ENCODE data around the gene CGN. TPM values are rescaled to one million over a fixed set of nuclear protein-coding genes. Genes with fewer than 3 reads are reported as not detected.
"Not testable (repeated sequence)": the region's sequence is repeated elsewhere in the genome, so short reads cannot be mapped to it uniquely, and the experiment has no call there.

Gene CGN
- total and polyA plus RNA-seq, 5 donors from 2014 or later = 0.37 to 1.2 (median 0.37) TPM; not detected in 2

DNA sequence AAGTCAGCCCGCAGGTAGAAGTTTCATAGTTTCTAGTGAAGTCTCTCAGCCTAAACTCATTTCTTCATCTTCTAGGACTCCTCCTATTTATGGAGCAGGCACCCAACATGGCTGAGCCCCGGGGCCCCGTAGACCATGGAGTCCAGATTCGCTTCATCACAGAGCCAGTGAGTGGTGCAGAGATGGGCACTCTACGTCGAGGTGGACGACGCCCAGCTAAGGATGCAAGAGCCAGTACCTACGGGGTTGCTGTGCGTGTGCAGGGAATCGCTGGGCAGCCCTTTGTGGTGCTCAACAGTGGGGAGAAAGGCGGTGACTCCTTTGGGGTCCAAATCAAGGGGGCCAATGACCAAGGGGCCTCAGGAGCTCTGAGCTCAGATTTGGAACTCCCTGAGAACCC, 7.2 kb downstream of the CGN start:
- no peaks in the 10 kb centered on the region for H3K27me3 Mint-ChIP-seq

DNA sequence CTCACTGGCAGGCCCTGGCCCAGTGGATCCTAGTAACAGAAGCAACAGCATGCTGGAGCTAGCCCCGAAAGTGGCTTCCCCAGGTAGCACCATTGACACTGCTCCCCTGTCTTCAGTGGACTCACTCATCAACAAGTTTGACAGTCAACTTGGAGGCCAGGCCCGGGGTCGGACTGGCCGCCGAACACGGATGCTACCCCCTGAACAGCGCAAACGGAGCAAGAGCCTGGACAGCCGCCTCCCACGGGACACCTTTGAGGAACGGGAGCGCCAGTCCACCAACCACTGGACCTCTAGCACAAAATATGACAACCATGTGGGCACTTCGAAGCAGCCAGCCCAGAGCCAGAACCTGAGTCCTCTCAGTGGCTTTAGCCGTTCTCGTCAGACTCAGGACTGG, 7.7 kb downstream of the CGN start:
- no peaks in the 10 kb centered on the region for H3K27me3 Mint-ChIP-seq
- no peaks in the 10 kb centered on the region for H3K27me3 ChIP-seq (ENCODE audit: control insufficient read depth, insufficient read depth, low read length)
- peaks cover 0 to 4% (median 2%) of the 10 kb centered on the region in 4 donors for H3K4me1 Mint-ChIP-seq
- DNase-seq = no peak
- no peak overlapping the region for H3K4me3 Mint-ChIP-seq
- peaks cover 4% of the 10 kb centered on the region for H3K36me3 Mint-ChIP-seq
- no peak overlapping the region for H3K4me3 ChIP-seq (ENCODE audit: low read depth, low read length)
- peaks cover under 1% of the 10 kb centered on the region for H3K4me1 ChIP-seq (ENCODE audit: control insufficient read depth, insufficient read depth, low read length, poor library complexity, severe bottlenecking)
- ATAC-seq (ENCODE audit: low read depth in 2 of 2) = no peak
- no peaks in the 10 kb centered on the region for H3K36me3 ChIP-seq (ENCODE audit: control insufficient read depth, insufficient read depth, low read length)
- H3K27ac ChIP-seq (ENCODE audit: insufficient read depth, low read length, poor library complexity, severe bottlenecking) = no peak overlapping the region
- no peak overlapping the region for H3K27ac Mint-ChIP-seq
- H3K9me3 Mint-ChIP-seq = no peaks in the 10 kb centered on the region
- H3K9me3 ChIP-seq (ENCODE audit: control insufficient read depth in 2 of 2, low read length in 2 of 2) = no peaks in the 10 kb centered on the region

More for the DNA sequence above, 7.2 kb downstream of the CGN start:
- H3K9me3 Mint-ChIP-seq = no peaks in the 10 kb centered on the region
- no peaks in the 10 kb centered on the region for H3K27me3 ChIP-seq (ENCODE audit: control insufficient read depth, insufficient read depth, low read length)
- no peaks in the 10 kb centered on the region for H3K36me3 ChIP-seq (ENCODE audit: control insufficient read depth, insufficient read depth, low read length)
- ATAC-seq (ENCODE audit: low read depth in 2 of 2) (no peak), DNase-seq (no peak)
- peaks cover 5% of the 10 kb centered on the region for H3K4me1 ChIP-seq (ENCODE audit: control insufficient read depth, insufficient read depth, low read length, poor library complexity, severe bottlenecking)
- H3K9me3 ChIP-seq (ENCODE audit: control insufficient read depth in 2 of 2, low read length in 2 of 2) = no peaks in the 10 kb centered on the region
- no peak overlapping the region for H3K27ac Mint-ChIP-seq
- H3K4me3 Mint-ChIP-seq = no peak overlapping the region
- H3K36me3 Mint-ChIP-seq = peaks cover 4% of the 10 kb centered on the region
- H3K4me3 ChIP-seq (ENCODE audit: low read depth, low read length) = no peak overlapping the region
- H3K27ac ChIP-seq (ENCODE audit: insufficient read depth, low read length, poor library complexity, severe bottlenecking) = no peak overlapping the region
- peaks cover 0 to 8% (median 5%) of the 10 kb centered on the region in 4 donors for H3K4me1 Mint-ChIP-seq

DNA sequence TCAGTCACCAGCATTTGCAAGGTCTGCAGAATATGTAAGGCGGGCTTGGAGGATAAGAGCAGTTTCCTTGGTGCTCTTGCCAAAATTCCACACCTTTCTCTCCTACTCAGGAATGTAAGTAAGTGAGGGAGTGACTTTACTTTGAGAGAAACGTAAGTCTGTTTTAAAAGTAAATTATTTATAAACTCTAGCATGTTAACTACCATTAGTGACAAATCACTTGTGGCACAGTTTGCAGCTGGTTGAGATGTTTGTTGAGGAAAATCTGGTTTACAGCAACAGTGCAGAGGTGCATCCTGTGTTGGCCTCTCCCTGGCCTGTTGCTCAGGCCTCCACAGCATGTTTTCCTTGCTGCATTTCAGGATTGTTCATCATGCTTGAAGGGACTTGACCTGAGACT, 8.5 kb downstream of the CGN start:
- no peak overlapping the region for H3K27ac Mint-ChIP-seq
- no peak overlapping the region for H3K4me3 Mint-ChIP-seq
- Histone ChIP-seq H3K4me1 (ENCODE audit: control insufficient read depth, insufficient read depth, low read length, poor library complexity, severe bottlenecking) (no peaks in the 10 kb centered on the region), H3K27me3 (ENCODE audit: control insufficient read depth, insufficient read depth, low read length) (no peaks in the 10 kb centered on the region), H3K27ac (ENCODE audit: insufficient read depth, low read length, poor library complexity, severe bottlenecking) (no peak overlapping the region), H3K4me3 (ENCODE audit: low read depth, low read length) (no peak overlapping the region), H3K36me3 (ENCODE audit: control insufficient read depth, insufficient read depth, low read length) (no peaks in the 10 kb centered on the region), H3K9me3 (ENCODE audit: control insufficient read depth in 2 of 2, low read length in 2 of 2) (no peaks in the 10 kb centered on the region)
- DNase-seq (no peak), ATAC-seq (ENCODE audit: low read depth in 2 of 2) (no peak)
- peaks cover 4% of the 10 kb centered on the region for H3K36me3 Mint-ChIP-seq
- H3K4me1 Mint-ChIP-seq = peaks cover 0 to 2% (median 0%) of the 10 kb centered on the region in 4 donors
- H3K9me3 Mint-ChIP-seq = no peaks in the 10 kb centered on the region
- H3K27me3 Mint-ChIP-seq = no peaks in the 10 kb centered on the region

DNA sequence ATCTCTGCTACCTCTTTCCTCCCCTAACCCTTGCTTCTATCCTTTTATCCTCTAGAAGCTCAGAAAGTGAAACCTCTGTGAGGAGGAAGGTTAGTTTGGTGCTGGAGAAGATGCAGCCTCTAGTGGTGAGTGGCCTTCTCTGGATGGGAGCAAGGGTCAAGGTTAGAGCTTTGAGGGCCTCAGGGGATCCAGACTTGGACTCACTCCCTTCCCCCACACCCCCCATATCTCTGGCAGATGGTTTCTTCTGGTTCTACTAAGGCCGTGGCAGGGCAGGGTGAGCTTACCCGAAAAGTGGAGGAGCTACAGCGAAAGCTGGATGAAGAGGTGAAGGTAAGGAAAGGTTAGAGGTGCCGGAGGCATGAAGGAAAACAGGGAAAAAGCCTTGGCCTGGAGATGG, 9.2 kb downstream of the CGN start:
- no peaks in the 10 kb centered on the region for H3K27me3 Mint-ChIP-seq
- no peaks in the 10 kb centered on the region for H3K9me3 ChIP-seq (ENCODE audit: control insufficient read depth in 2 of 2, low read length in 2 of 2)

DNA sequence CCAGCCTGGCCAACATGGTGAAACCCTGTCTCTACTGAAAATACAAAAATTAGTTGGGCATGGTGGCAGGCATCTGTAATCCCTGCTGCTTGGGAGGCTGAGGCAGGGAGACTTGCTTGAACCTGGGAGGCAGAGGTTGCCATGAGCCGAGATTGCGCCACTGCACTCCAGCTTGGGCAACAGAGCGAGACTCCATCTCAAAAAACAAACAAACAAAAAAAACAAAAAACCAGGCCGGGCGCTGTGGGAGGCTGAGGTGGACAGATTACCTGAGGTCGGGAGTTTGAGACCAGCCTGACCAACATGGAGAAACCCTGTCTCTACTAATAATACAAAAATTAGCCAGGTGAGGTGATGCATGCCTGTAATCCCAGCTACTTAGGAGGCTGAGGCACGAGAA, 11.2 kb downstream of the CGN start:
- DNase-seq = not testable (repeated sequence)

More for the DNA sequence above, 9.2 kb downstream of the CGN start:
- Histone ChIP-seq H3K27ac (ENCODE audit: insufficient read depth, low read length, poor library complexity, severe bottlenecking) (no peak overlapping the region), H3K4me1 (ENCODE audit: control insufficient read depth, insufficient read depth, low read length, poor library complexity, severe bottlenecking) (no peaks in the 10 kb centered on the region), H3K27me3 (ENCODE audit: control insufficient read depth, insufficient read depth, low read length) (no peaks in the 10 kb centered on the region), H3K4me3 (ENCODE audit: low read depth, low read length) (no peak overlapping the region), H3K36me3 (ENCODE audit: control insufficient read depth, insufficient read depth, low read length) (no peaks in the 10 kb centered on the region)
- no peak for DNase-seq
- Mint-ChIP-seq H3K4me1 (peaks cover 0 to 2% (median 0%) of the 10 kb centered on the region in 4 donors), H3K36me3 (peaks cover 4% of the 10 kb centered on the region), H3K9me3 (no peaks in the 10 kb centered on the region), H3K4me3 (no peak overlapping the region), H3K27ac (peak overlapping the region in 1 of 3 donors; percentile 14)
- ATAC-seq (ENCODE audit: low read depth in 2 of 2) = no peak

DNA sequence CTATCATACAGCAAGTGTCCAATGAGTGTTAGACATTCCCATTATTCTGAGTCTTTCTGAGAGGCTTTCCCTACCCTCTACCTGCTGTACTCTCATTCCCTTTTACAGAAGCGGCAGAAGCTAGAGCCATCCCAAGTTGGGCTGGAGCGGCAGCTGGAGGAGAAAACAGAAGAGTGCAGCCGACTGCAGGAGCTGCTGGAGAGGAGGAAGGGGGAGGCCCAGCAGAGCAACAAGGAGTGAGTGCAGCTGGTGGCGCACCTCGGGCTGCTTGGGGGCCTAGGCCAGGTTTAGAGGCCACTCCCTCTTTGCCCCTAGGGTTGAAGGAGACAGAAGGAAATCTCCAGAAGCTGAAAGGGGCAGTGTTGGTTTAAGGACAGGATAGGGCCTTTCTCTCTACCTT, 12.1 kb downstream of the CGN start:
- ATAC-seq (ENCODE audit: low read depth in 2 of 2) = no peak
- H3K9me3 Mint-ChIP-seq = no peaks in the 10 kb centered on the region
- no peak overlapping the region for H3K27ac Mint-ChIP-seq
- no peak overlapping the region for H3K4me3 Mint-ChIP-seq
- Histone ChIP-seq H3K9me3 (ENCODE audit: control insufficient read depth in 2 of 2, low read length in 2 of 2) (no peaks in the 10 kb centered on the region), H3K4me3 (ENCODE audit: low read depth, low read length) (no peak overlapping the region), H3K36me3 (ENCODE audit: control insufficient read depth, insufficient read depth, low read length) (no peaks in the 10 kb centered on the region), H3K27me3 (ENCODE audit: control insufficient read depth, insufficient read depth, low read length) (no peaks in the 10 kb centered on the region), H3K27ac (ENCODE audit: insufficient read depth, low read length, poor library complexity, severe bottlenecking) (no peak overlapping the region), H3K4me1 (ENCODE audit: control insufficient read depth, insufficient read depth, low read length, poor library complexity, severe bottlenecking) (no peaks in the 10 kb centered on the region)
- H3K36me3 Mint-ChIP-seq = peaks cover 4% of the 10 kb centered on the region
- H3K4me1 Mint-ChIP-seq = peaks cover 0 to 2% (median 0%) of the 10 kb centered on the region in 4 donors
- no peaks in the 10 kb centered on the region for H3K27me3 Mint-ChIP-seq
- no peak for DNase-seq

More for the DNA sequence above, 11.2 kb downstream of the CGN start:
- not testable (repeated sequence) for H3K36me3 ChIP-seq (ENCODE audit: control insufficient read depth, insufficient read depth, low read length); H3K4me1 ChIP-seq (ENCODE audit: control insufficient read depth, insufficient read depth, low read length, poor library complexity, severe bottlenecking); H3K36me3 Mint-ChIP-seq; H3K27ac Mint-ChIP-seq; H3K9me3 ChIP-seq (ENCODE audit: control insufficient read depth in 2 of 2, low read length in 2 of 2); H3K27ac ChIP-seq (ENCODE audit: insufficient read depth, low read length, poor library complexity, severe bottlenecking); H3K27me3 Mint-ChIP-seq; H3K4me1 Mint-ChIP-seq; H3K4me3 Mint-ChIP-seq; H3K27me3 ChIP-seq (ENCODE audit: control insufficient read depth, insufficient read depth, low read length); ATAC-seq (ENCODE audit: low read depth in 2 of 2); H3K4me3 ChIP-seq (ENCODE audit: low read depth, low read length); H3K9me3 Mint-ChIP-seq

DNA sequence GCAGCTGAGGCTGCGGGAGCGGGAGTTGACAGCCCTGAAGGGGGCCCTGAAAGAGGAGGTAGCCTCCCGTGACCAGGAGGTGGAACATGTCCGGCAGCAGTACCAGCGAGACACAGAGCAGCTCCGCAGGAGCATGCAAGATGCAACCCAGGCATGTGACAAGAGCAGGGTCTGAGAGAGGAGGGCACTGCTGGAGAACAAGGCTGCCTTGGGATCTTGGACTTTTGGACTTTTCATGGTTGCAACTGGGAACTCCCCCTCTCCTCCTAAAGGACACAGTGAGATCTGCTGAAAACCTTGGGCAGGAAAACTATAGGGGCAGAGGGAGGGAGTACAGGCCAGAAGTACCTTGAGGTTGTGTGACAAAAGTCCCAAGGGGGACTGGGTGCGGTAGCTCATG, 13.5 kb downstream of the CGN start:
- Mint-ChIP-seq H3K4me3 (no peak overlapping the region), H3K4me1 (peaks cover 0 to 2% (median 0%) of the 10 kb centered on the region in 4 donors), H3K9me3 (no peaks in the 10 kb centered on the region), H3K27me3 (peaks cover 1% of the 10 kb centered on the region), H3K36me3 (peaks cover 4% of the 10 kb centered on the region), H3K27ac (no peak overlapping the region)
- no peaks in the 10 kb centered on the region for H3K27me3 ChIP-seq (ENCODE audit: control insufficient read depth, insufficient read depth, low read length)
- no peak for DNase-seq
- no peaks in the 10 kb centered on the region for H3K9me3 ChIP-seq (ENCODE audit: control insufficient read depth in 2 of 2, low read length in 2 of 2)
- H3K4me1 ChIP-seq (ENCODE audit: control insufficient read depth, insufficient read depth, low read length, poor library complexity, severe bottlenecking) = no peaks in the 10 kb centered on the region
- no peak overlapping the region for H3K27ac ChIP-seq (ENCODE audit: insufficient read depth, low read length, poor library complexity, severe bottlenecking)
- no peaks in the 10 kb centered on the region for H3K36me3 ChIP-seq (ENCODE audit: control insufficient read depth, insufficient read depth, low read length)
- no peak overlapping the region for H3K4me3 ChIP-seq (ENCODE audit: low read depth, low read length)
- ATAC-seq (ENCODE audit: low read depth in 2 of 2) = no peak

DNA sequence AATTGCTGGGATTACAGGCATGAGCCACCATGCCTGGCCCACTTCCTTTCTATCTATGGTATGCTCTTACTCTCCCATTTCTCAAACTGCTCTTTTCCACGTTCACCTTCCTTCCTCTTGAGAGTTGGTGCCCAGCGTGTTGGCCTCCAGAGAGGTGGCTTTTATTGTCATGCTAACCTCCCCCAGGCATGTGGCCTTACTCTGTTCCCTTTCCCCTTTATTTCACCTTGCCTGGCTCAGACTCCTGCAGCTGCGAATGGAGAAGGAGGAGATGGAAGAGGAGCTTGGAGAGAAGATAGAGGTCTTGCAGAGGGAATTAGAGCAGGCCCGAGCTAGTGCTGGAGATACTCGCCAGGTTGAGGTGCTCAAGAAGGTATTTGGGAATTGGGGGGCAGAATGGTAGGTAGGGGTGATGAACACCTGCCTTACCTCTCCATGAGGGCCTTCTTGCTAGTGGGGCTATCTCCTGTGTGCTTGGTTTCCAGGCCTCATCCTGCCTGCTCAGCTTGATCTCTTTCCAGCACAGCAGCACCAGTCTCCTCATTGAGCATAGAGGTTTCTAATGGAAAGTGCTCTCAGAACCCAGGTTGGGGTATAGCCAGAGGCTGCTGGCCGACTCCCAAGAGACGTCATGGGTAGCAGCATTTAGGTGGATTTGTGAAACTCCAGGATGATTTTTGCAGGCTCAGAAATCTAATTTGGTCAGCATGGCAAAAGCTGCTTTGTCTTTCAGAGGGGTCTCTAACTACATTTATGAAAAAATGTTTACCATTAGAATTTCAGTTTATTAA, 15.7 kb downstream of the CGN start:
- Mint-ChIP-seq H3K27me3 (peaks cover 5% of the 10 kb centered on the region), H3K36me3 (no peaks in the 10 kb centered on the region), H3K4me3 (no peak overlapping the region), H3K4me1 (no peaks in the 10 kb centered on the region), H3K9me3 (no peaks in the 10 kb centered on the region), H3K27ac (peak overlapping the region in 1 of 3 donors; percentile 14)
- DNase-seq (no peak), ATAC-seq (ENCODE audit: low read depth in 2 of 2) (no peak)
- Histone ChIP-seq H3K36me3 (ENCODE audit: control insufficient read depth, insufficient read depth, low read length) (no peaks in the 10 kb centered on the region), H3K9me3 (ENCODE audit: control insufficient read depth in 2 of 2, low read length in 2 of 2) (no peaks in the 10 kb centered on the region), H3K4me1 (ENCODE audit: control insufficient read depth, insufficient read depth, low read length, poor library complexity, severe bottlenecking) (no peaks in the 10 kb centered on the region), H3K27ac (ENCODE audit: insufficient read depth, low read length, poor library complexity, severe bottlenecking) (no peak overlapping the region), H3K27me3 (ENCODE audit: control insufficient read depth, insufficient read depth, low read length) (no peaks in the 10 kb centered on the region), H3K4me3 (ENCODE audit: low read depth, low read length) (no peak overlapping the region)

Data from CD4-positive, CD25-positive, alpha-beta regulatory T cell (primary cell).